Calu3 (cell line): ENCODE data around the gene PLEKHA6. TPM values are rescaled to one million over a fixed set of nuclear protein-coding genes. Genes with fewer than 3 reads are reported as not detected.
A peak's percentile ranks its signal among the peaks of the same experiment; 100 is the strongest.

Source experiments
- BruUV-seq: library from RNA; stranded (reverse); fragments of 400-500 nt; replicated peaks from 2 replicates; lab custom pipeline; 2021; lab: Mats Ljungman, UMichigan
- CTCF ChIA-PET: fragments of 300-600 bp; sonication (Branson Sonifier 250); formaldehyde crosslinking; loops from one replicate; lab custom pipeline; 2022; ENCODE audit warnings: antibody characterized with exemption; lab: Charles Lee
- DNase-seq: peaks from one replicate; pipeline ENCODE4 v3.0.0; 2022
- H3K27ac Mint-ChIP-seq: one replicate; pipeline ENCODE4 v1.8.0; 2022; ENCODE audit warnings: mixed read lengths; ENCODE audit not compliant: unreplicated experiment
- H3K27me3 Mint-ChIP-seq: one replicate; pipeline ENCODE4 v1.8.0; 2022; ENCODE audit warnings: mixed read lengths; ENCODE audit not compliant: unreplicated experiment
- H3K36me3 Mint-ChIP-seq: one replicate; pipeline ENCODE4 v1.8.0; 2022; ENCODE audit warnings: mild to moderate bottlenecking, moderate library complexity, mixed read lengths; ENCODE audit not compliant: insufficient read depth, unreplicated experiment
- H3K4me1 Mint-ChIP-seq: one replicate; pipeline ENCODE4 v1.8.0; 2022; ENCODE audit warnings: mild to moderate bottlenecking, low read depth, mixed read lengths; ENCODE audit not compliant: unreplicated experiment
- H3K4me3 Mint-ChIP-seq: one replicate; pipeline ENCODE4 v1.8.0; 2022; ENCODE audit warnings: mild to moderate bottlenecking, low read depth, moderate library complexity, mixed read lengths; ENCODE audit not compliant: unreplicated experiment
- H3K9me3 Mint-ChIP-seq: one replicate; pipeline ENCODE4 v1.8.0; 2022; ENCODE audit warnings: low read depth, mixed read lengths; ENCODE audit not compliant: unreplicated experiment
- intact Hi-C: fragments of 100-400 bp; cut with micrococcal nuclease; formaldehyde crosslinking; loops from one replicate; pipeline ENCODE4 v1.10.0; 2022; ENCODE audit not compliant: unreplicated experiment
- total RNA-seq: library from RNA; stranded (reverse); gene quantifications from 2 replicates; pipeline ENCODE4 v1.2.3, GENCODE V29; 2022
- TF ChIP-seq, protein P1 (sequence below): fragments of 200-600 bp; IDR thresholded peaks from one replicate; pipeline ENCODE4 v1.8.0; 2022; ENCODE audit warnings: antibody characterized with exemption; ENCODE audit not compliant: unreplicated experiment

Gene PLEKHA6
- total RNA-seq, 1 experiment from 2014 or later, result 101 TPM

GRCh38 chr1:204204944-204205343 lies 154.8 kb downstream of the PLEKHA6 start:
- no peak for DNase-seq
- Mint-ChIP-seq H3K4me1 (peaks cover 37% of the 10 kb centered on the region), H3K9me3 (no peaks in the 10 kb centered on the region), H3K27ac (no peak overlapping the region), H3K36me3 (no peaks in the 10 kb centered on the region), H3K27me3 (no peaks in the 10 kb centered on the region), H3K4me3 (no peak overlapping the region)
- CTCF ChIA-PET, result interaction anchor here (0.6 to 3.4 kb wide), 4 partner anchors 9 to 419 kb away, joined by 3 to 35 read pairs (median 5); partner anchors contain the start of gene GOLT1A
- intact Hi-C loops, result no loop called here
- no TSS peak for BruUV-seq
- TF ChIP-seq, protein P1, sequence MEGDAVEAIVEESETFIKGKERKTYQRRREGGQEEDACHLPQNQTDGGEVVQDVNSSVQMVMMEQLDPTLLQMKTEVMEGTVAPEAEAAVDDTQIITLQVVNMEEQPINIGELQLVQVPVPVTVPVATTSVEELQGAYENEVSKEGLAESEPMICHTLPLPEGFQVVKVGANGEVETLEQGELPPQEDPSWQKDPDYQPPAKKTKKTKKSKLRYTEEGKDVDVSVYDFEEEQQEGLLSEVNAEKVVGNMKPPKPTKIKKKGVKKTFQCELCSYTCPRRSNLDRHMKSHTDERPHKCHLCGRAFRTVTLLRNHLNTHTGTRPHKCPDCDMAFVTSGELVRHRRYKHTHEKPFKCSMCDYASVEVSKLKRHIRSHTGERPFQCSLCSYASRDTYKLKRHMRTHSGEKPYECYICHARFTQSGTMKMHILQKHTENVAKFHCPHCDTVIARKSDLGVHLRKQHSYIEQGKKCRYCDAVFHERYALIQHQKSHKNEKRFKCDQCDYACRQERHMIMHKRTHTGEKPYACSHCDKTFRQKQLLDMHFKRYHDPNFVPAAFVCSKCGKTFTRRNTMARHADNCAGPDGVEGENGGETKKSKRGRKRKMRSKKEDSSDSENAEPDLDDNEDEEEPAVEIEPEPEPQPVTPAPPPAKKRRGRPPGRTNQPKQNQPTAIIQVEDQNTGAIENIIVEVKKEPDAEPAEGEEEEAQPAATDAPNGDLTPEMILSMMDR, result no peak

DNA sequence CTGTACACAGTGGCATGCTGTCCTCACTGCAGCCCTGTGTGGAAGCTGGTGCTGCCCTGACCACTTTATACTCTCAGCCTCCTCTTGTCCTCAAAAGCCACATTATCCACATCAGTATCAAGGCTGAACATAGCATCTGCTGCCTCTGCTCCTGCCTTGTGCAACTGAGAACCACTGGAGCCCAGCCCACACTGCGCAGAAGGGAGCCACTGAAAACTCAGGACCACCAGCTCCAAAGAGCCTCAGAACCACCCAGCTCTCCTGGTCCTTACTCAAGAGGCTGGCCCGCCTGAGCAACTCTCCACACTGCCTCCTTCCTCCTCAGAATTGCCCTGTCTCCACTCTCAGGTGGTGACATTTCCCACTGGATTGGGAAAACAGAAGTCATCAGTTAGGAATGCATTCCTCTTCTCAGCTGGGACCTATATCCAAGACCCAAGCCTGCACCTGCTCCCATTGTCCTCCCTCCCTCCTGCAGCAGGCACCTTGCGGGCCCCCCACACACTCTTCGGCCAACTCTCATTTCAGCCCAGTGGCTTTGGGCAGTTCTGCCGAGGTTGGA lies 156.4 kb downstream of the PLEKHA6 start:
- no TSS peak for BruUV-seq
- DNase-seq, result no peak

DNA sequence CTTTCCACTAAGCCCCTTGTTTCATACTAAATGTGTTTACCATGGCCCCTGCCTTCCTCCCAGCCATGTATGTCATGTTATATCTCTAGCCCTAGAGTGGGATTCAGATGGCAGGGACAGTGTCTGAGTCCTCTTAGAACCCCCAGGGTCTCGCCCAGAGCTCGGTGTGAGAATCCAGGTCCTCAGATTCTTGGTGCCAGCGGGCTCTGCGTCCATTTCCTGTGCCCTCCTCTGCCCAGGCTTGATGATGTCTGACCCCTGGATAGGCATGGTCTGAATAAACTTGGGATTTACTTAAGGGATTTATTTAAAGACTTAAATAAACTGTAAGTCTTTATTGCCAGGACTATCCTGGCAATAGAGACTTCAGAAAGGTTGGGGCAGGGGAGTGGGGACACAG lies 157.2 kb downstream of the PLEKHA6 start:
- intact Hi-C loops, result no loop called here
- BruUV-seq, result no TSS peak
- H3K27me3 Mint-ChIP-seq, result no peaks in the 10 kb centered on the region
- TF ChIP-seq, protein P1, result no peak
- DNase-seq, result no peak
- H3K36me3 Mint-ChIP-seq, result peaks cover 8% of the 10 kb centered on the region
- CTCF ChIA-PET, result no interaction called here
- no peak overlapping the region for H3K4me3 Mint-ChIP-seq
- H3K9me3 Mint-ChIP-seq, result no peaks in the 10 kb centered on the region
- peak overlapping the region; percentile 4 for H3K27ac Mint-ChIP-seq
- H3K4me1 Mint-ChIP-seq, result peaks cover 57% of the 10 kb centered on the region

More for the DNA sequence above, 156.4 kb downstream of the PLEKHA6 start:
- Mint-ChIP-seq H3K4me1 (peaks cover 53% of the 10 kb centered on the region), H3K27ac (no peak overlapping the region), H3K4me3 (no peak overlapping the region), H3K36me3 (peaks cover 8% of the 10 kb centered on the region), H3K27me3 (no peaks in the 10 kb centered on the region), H3K9me3 (no peaks in the 10 kb centered on the region)
- CTCF ChIA-PET, result no interaction called here
- intact Hi-C loops, result no loop called here
- TF ChIP-seq, protein P1, result no peak

DNA sequence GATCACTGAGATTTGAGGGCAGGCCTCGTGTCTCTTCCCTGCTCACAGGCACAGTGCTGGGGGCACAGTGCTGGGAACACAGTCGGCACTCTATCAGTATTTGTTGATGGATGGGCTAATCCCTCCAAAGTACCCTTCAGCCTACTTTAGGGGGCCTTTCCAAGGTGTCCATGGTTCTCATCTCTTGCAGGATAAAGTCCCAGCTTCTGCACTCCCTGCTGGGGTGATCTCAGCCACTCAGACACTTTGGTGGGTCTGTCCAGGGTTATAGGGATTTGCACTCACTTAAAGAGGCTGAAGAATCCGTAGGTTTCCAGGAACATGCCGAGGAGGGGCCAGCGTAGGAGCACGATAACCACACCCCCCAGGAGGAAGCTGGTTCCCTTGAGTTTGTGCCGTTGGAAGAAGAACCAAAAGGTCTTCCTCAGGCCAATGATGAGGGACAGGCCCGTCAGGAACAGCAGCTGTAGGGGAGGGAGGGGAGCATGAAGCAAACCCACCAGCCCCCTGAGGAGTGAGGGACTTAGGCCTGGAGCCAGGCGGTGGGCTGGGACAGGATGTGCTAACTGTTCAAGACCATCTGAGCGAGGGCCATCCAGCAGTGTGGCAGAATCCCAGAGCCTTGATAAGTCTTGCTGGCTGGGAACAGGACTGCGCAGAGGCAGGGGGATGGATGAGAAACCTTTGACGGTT lies 158.2 kb downstream of the PLEKHA6 start:
- Mint-ChIP-seq H3K4me1 (peaks cover 50% of the 10 kb centered on the region), H3K4me3 (no peak overlapping the region), H3K27ac (no peak overlapping the region), H3K9me3 (no peaks in the 10 kb centered on the region), H3K27me3 (no peaks in the 10 kb centered on the region), H3K36me3 (peaks cover 8% of the 10 kb centered on the region)
- TF ChIP-seq, protein P1, result no peak
- CTCF ChIA-PET, result no interaction called here
- intact Hi-C loops, result no loop called here
- BruUV-seq, result no TSS peak
- DNase-seq, result no peak
